GM21423 (cell line): ENCODE data around the gene SMARCA2.

ENCODE experiments used
- ATAC-seq: cut with Tn5 transposase; IDR thresholded peaks from one replicate; pipeline ENCODE4 v1.9.1; 2021; ENCODE audit warnings: mild to moderate bottlenecking, moderate library complexity; ENCODE audit not compliant: unreplicated experiment

The SMARCA2 gene

GRCh38 chr9:2015581-2016407 lies 647 bp downstream of the SMARCA2 start:
- peak; percentile 0 for ATAC-seq

GRCh38 chr9:2016408-2017330 lies 1.5 kb downstream of the SMARCA2 start:
- no peak for ATAC-seq

GRCh38 chr9:2017331-2018161 lies 2.4 kb downstream of the SMARCA2 start:
- ATAC-seq, result peak; percentile 30

GRCh38 chr9:2018162-2018643 lies 3.1 kb downstream of the SMARCA2 start:
- no peak for ATAC-seq

GRCh38 chr9:2018764-2019558 lies 3.8 kb downstream of the SMARCA2 start:
- no peak for ATAC-seq

- ATAC-seq, result no peak
These were observed 4.6 kb downstream of the SMARCA2 start for GRCh38 chr9:2019723-2020122.

- ATAC-seq, result no peak
These were observed 6.6 kb downstream of the SMARCA2 start for GRCh38 chr9:2021731-2022130.

GRCh38 chr9:2022560-2022959 lies 7.4 kb downstream of the SMARCA2 start:
- no peak for ATAC-seq

- ATAC-seq, result no peak
These were observed 7.9 kb downstream of the SMARCA2 start for GRCh38 chr9:2023042-2023441.

GRCh38 chr9:2023532-2023931 lies 8.4 kb downstream of the SMARCA2 start:
- peak; percentile 78 for ATAC-seq

GRCh38 chr9:2024888-2025782 lies 10.0 kb downstream of the SMARCA2 start:
- no peak for ATAC-seq

- ATAC-seq, result no peak
These were observed 11.3 kb downstream of the SMARCA2 start for GRCh38 chr9:2026220-2026997.

- ATAC-seq, result no peak
These were observed 12.5 kb downstream of the SMARCA2 start for GRCh38 chr9:2027543-2028160.

- ATAC-seq, result no peak
These were observed 13.7 kb downstream of the SMARCA2 start for GRCh38 chr9:2028888-2029287.

GRCh38 chr9:2029666-2030170 lies 14.6 kb downstream of the SMARCA2 start:
- no peak for ATAC-seq

- no peak for ATAC-seq
These were observed 17.1 kb downstream of the SMARCA2 start for GRCh38 chr9:2032234-2032633.

GRCh38 chr9:2036844-2037243 lies 21.7 kb downstream of the SMARCA2 start:
- ATAC-seq, result no peak
